IMR-90 (cell line): ENCODE data around the gene TCF3. TPM values are rescaled to one million over a fixed set of nuclear protein-coding genes. Genes with fewer than 3 reads are reported as not detected.

Source experiments
- ATAC-seq: fragments of 200-7000 bp; cut with Tn5 transposase; 2 replicates; pipeline ENCODE4 v1.9.1; 2020; ENCODE audit warnings: low read depth, mild to moderate bottlenecking, moderate library complexity
- BruUV-seq: library from RNA; stranded (reverse); fragments of 400-500 nt; replicated peaks from 2 replicates; lab custom pipeline; 2021; lab: Mats Ljungman, UMichigan
- CTCF ChIA-PET: fragments of 300-600 bp; formaldehyde crosslinking; extraction: SDS; loops from one replicate; lab custom pipeline; 2021; ENCODE audit warnings: antibody characterized with exemption; lab: Yijun Ruan, JAX
- POLR2A ChIA-PET: fragments of 300-600 bp; sonication (Branson Sonifier 250); formaldehyde crosslinking; loops from one replicate; lab custom pipeline; 2022; ENCODE audit warnings: antibody characterized with exemption; ENCODE audit not compliant: unreplicated experiment; lab: Charles Lee
- DNase-seq: peaks from one replicate; pipeline ENCODE4 v3.0.0; 2013
- H2AFZ ChIP-seq: replicated peaks from 2 replicates; pipeline ENCODE3; 2013; ENCODE audit warnings: low read length, mild to moderate bottlenecking; ENCODE audit not compliant: poor library complexity
- H2AK5ac ChIP-seq: 2 replicates; pipeline ENCODE4 v1.6.1; 2013; ENCODE audit warnings: low read depth, low read length, inconsistent platforms
- H2AK9ac ChIP-seq: replicated peaks from 2 replicates; pipeline ENCODE3; 2013; ENCODE audit warnings: mild to moderate bottlenecking, low read depth, low read length, moderate library complexity; ENCODE audit not compliant: poor library complexity
- H2BK120ac ChIP-seq: 2 replicates; pipeline ENCODE4 v1.6.1; 2013; ENCODE audit warnings: low read depth, low read length, inconsistent platforms
- H2BK15ac ChIP-seq: 3 replicates; pipeline ENCODE4 v1.6.1; 2013; ENCODE audit warnings: low read depth, low read length, inconsistent platforms
- H2BK20ac ChIP-seq: 2 replicates; pipeline ENCODE4 v1.6.1; 2013; ENCODE audit warnings: low read depth, mild to moderate bottlenecking, inconsistent platforms, low read length, moderate library complexity
- H2BK5ac ChIP-seq: 2 replicates; pipeline ENCODE4 v1.6.1; 2013; ENCODE audit warnings: mild to moderate bottlenecking, low read depth, low read length, inconsistent platforms; ENCODE audit not compliant: poor library complexity, severe bottlenecking
- H3K14ac ChIP-seq: replicated peaks from 2 replicates; pipeline ENCODE4 v1.6.1; 2013; ENCODE audit warnings: low read depth, low read length, inconsistent platforms
- H3K18ac ChIP-seq: 2 replicates; pipeline ENCODE4 v1.6.1; 2013; ENCODE audit warnings: low read depth, low read length, control low read depth
- H3K23ac ChIP-seq: 2 replicates; pipeline ENCODE4 v1.6.1; 2013; ENCODE audit warnings: low read depth, low read length, inconsistent platforms
- H3K27ac ChIP-seq: 2 replicates; pipeline ENCODE4 v1.5.1; 2013; ENCODE audit warnings: mild to moderate bottlenecking, control low read depth, low read length; ENCODE audit not compliant: insufficient read depth
- H3K27me3 ChIP-seq: 2 replicates; pipeline ENCODE4 v1.6.1; 2013; ENCODE audit warnings: low read length; ENCODE audit not compliant: control insufficient read depth, insufficient read depth
- H3K36me3 ChIP-seq: 2 replicates; pipeline ENCODE4 v1.6.1; 2013; ENCODE audit warnings: low read length, mixed read lengths; ENCODE audit not compliant: control insufficient read depth, insufficient read depth
- H3K4ac ChIP-seq: 2 replicates; pipeline ENCODE4 v1.6.1; 2013; ENCODE audit warnings: low read depth, low read length, inconsistent platforms
- H3K4me1 ChIP-seq: 2 replicates; pipeline ENCODE4 v1.6.1; 2013; ENCODE audit warnings: low read length, mixed read lengths; ENCODE audit not compliant: control insufficient read depth, insufficient read depth
- H3K4me2 ChIP-seq: 2 replicates; pipeline ENCODE4 v1.6.1; 2013; ENCODE audit warnings: low read depth, mild to moderate bottlenecking, control low read depth, low read length, moderate library complexity
- H3K4me3 ChIP-seq: 2 replicates; pipeline ENCODE4 v1.5.1; 2013; ENCODE audit warnings: low read depth, mild to moderate bottlenecking, control low read depth, low read length, moderate library complexity; ENCODE audit not compliant: insufficient read depth
- H3K56ac ChIP-seq: 2 replicates; pipeline ENCODE4 v1.6.1; 2013; ENCODE audit warnings: low read length, inconsistent platforms; ENCODE audit not compliant: insufficient read depth; ENCODE audit errors: extremely low read depth
- H3K79me1 ChIP-seq, 2 experiments: 2 replicates each; pipeline ENCODE4 v1.6.1; 2013; ENCODE audit warnings: low read length in 2 of 2, inconsistent platforms in 1 of 2, low read depth in 1 of 2
- H3K9ac ChIP-seq: 2 replicates; pipeline ENCODE4 v1.6.1; 2013; ENCODE audit warnings: low read depth, low read length, control low read depth
- H3K9me1 ChIP-seq: 2 replicates; pipeline ENCODE4 v1.6.1; 2013; ENCODE audit warnings: low read length, inconsistent platforms; ENCODE audit not compliant: insufficient read depth
- H3K9me3 ChIP-seq: 2 replicates; pipeline ENCODE4 v1.6.1; 2013; ENCODE audit warnings: low read length; ENCODE audit not compliant: control insufficient read depth, insufficient read depth
- H4K20me1 ChIP-seq: 2 replicates; pipeline ENCODE4 v1.6.1; 2013; ENCODE audit warnings: low read length, inconsistent platforms; ENCODE audit not compliant: insufficient read depth
- H4K5ac ChIP-seq: 2 replicates; pipeline ENCODE4 v1.6.1; 2013; ENCODE audit warnings: mild to moderate bottlenecking, low read depth, low read length, control low read depth
- H4K8ac ChIP-seq, 2 experiments: 2 replicates each; pipeline ENCODE4 v1.6.1; 2013; ENCODE audit warnings: low read depth in 2 of 2, low read length in 2 of 2, control low read depth in 1 of 2, inconsistent platforms in 1 of 2
- H4K91ac ChIP-seq: 2 replicates; pipeline ENCODE4 v1.6.1; 2013; ENCODE audit warnings: low read depth, low read length, inconsistent platforms; ENCODE audit not compliant: insufficient read depth
- CHD1 ChIP-seq: IDR thresholded peaks from 2 replicates; pipeline ENCODE4 v1.6.1; 2012; ENCODE audit warnings: low read depth, low read length, improper control_type of control experiment
- RAD21 ChIP-seq: IDR thresholded peaks from 2 replicates; pipeline ENCODE4 v1.6.1; 2012; ENCODE audit warnings: low read length, improper control_type of control experiment
- WGBS, 2 experiments: methylation state at CpG; one replicate each; pipeline versions ENCODE4 v1.1.5 to v1.1.7; 2013; ENCODE audit warnings: missing lambda C conversion rate in 2 of 2; ENCODE audit not compliant: insufficient read length in 1 of 2; ENCODE audit errors: extremely low coverage in 2 of 2; 5-methylcytosine and 5-hydroxymethylcytosine counted together
- dilution Hi-C: fragments of 300-500 bp; cut with HindIII; formaldehyde crosslinking; loops from one replicate; pipeline ENCODE4 v1.14.3; 2018; ENCODE audit warnings: low sequenced_read_pairs; ENCODE audit not compliant: unreplicated experiment
- in situ Hi-C: fragments of 300-500 bp; cut with MboI; formaldehyde crosslinking; loops from 3 replicates; pipeline ENCODE4 v1.14.3; 2019; ENCODE audit warnings: low sequenced_read_pairs, inconsistent platforms, mixed read lengths
- intact Hi-C: fragments of 100-400 bp; cut with micrococcal nuclease; formaldehyde crosslinking; loops from 2 replicates; pipeline ENCODE4 v1.10.0; 2022
- polyA plus RNA-seq, 3 experiments: library from polyadenylated mRNA; depleted of rRNA; stranded (reverse); fragments of >200 nt; gene quantifications; 2 replicates each; pipeline ENCODE4 v1.2.3, GENCODE V29; 2012; ENCODE audit warnings: low replicate concordance in 1 of 3
- total RNA-seq: library from RNA; depleted of rRNA; stranded (reverse); fragments of >200 nt; gene quantifications from 2 replicates; pipeline ENCODE4 v1.2.3, GENCODE V29; 2012

TCF3 gene
- total and polyA plus RNA-seq, 2 of the 4 experiments (the other 2 are of a cell fraction) = 29.9 to 127 TPM

- no peak overlapping the region for H4K8ac ChIP-seq
- H3K4ac ChIP-seq = no peak overlapping the region
- H3K56ac ChIP-seq = no peak overlapping the region
- H4K20me1 ChIP-seq = no peaks in the 10 kb centered on the region; the same call in none of the 2 replicates
- no peak overlapping the region for H3K4me3 ChIP-seq
- no peak overlapping the region for H2AFZ ChIP-seq
- no peak overlapping the region for H2BK20ac ChIP-seq
- no peak overlapping the region for H2BK120ac ChIP-seq
- H2BK15ac ChIP-seq = no peak overlapping the region
- no peak overlapping the region for H2BK5ac ChIP-seq
- BruUV-seq = no TSS peak
- ChIA-PET CTCF (no interaction called here), POLR2A (no interaction called here)
- no peak for TF ChIP-seq CHD1
- TF ChIP-seq RAD21 = no peak
- no peak overlapping the region for H4K5ac ChIP-seq
- H4K91ac ChIP-seq = no peak overlapping the region
- dilution Hi-C loops (no loop called here), intact Hi-C loops (no loop called here), in situ Hi-C loops (no loop called here)
- peaks cover 58% of the 10 kb centered on the region for H3K36me3 ChIP-seq
- no peaks in the 10 kb centered on the region for H3K9me1 ChIP-seq
- no peaks in the 10 kb centered on the region for H3K27me3 ChIP-seq
- WGBS, 2 experiments = 96% methylated on average over 23 of the region's 39 CpGs; no CpG with 5 or more reads in 1 of the 2 experiments
- H3K18ac ChIP-seq = no peak overlapping the region
- no peak overlapping the region for H2AK5ac ChIP-seq
- H3K23ac ChIP-seq = no peak overlapping the region
- H3K27ac ChIP-seq = no peak overlapping the region
- DNase-seq = no peak
- peaks cover 5 to 7% of the 10 kb centered on the region in 2 experiments; a peak in 1 of 4 replicates for H3K79me1 ChIP-seq
- no peak for ATAC-seq
- H3K9ac ChIP-seq = no peak overlapping the region
- H3K4me1 ChIP-seq = no peaks in the 10 kb centered on the region
- no peak overlapping the region for H3K14ac ChIP-seq
- no peaks in the 10 kb centered on the region for H3K9me3 ChIP-seq
- H3K4me2 ChIP-seq = no peak overlapping the region
- H2AK9ac ChIP-seq = no peak overlapping the region
Measured at GRCh38 chr19:1612114-1613086, 40.0 kb downstream of the TCF3 start.
